ENCODE measurements around the gene PDE3B. TPM values are rescaled to one million over a fixed set of nuclear protein-coding genes. Genes with fewer than 3 reads are reported as not detected.

Gene PDE3B
- total and polyA plus RNA-seq, 2 of the 8 experiments (the other 6 are each of a cell fraction or from before 2014, with no cell fraction given), result 2.7 to 10.9 TPM

DNA sequence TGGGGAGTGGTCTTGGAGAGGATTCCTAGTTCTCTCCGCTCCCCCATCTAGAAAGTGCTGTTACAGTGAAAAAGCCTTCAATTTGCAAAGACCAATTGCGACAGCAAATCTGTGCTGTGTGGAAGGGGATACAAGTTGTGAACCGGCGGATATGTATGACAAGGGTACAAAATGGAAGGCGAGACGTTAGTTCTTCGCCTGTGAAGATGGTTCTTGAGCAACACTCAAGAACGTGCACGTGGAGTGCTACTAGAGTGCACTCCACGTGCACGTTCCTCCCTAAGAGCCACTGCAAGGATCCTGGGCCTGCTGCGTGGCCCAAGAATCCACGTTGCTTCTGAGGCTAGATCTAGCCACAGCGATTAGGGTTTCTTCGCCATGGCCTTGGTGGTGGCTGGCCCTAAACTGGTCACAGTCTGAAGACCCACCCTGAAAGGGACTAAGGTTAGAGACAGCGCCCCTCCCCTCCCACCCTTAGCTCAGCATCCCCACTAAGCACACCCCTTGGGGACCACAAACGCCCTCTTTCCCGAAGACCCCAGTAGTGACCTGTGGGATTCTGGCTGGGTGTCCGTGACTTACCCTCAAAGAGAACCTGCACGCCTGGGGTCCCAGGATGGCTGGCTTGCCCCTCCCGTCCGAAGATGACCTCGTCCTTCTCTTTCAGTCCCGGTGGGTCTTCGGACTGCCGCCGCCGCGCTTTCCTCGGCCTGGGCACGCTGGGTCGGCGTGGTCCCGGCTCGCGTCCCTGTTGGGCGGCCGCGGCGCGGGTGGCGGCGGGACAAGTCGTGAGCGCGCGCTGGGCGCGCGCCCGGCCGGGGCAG, 519 bp upstream of the PDE3B start (continued):
- TF ChIP-seq CTCF (IDR thresholded peaks at IDR 0.05; ENCODE audit: control extremely low read depth in 1 of 3, insufficient read depth in 1 of 3, low read depth in 1 of 3, low read length in 3 of 3) (peak in 1 of 3 experiments; percentile 2; a peak in 1 of 4 replicates), SUZ12 (IDR thresholded peaks at IDR 0.05; ENCODE audit: low read length) (no peak), TCF12 (IDR thresholded peaks at IDR 0.05; ENCODE audit: low read depth, low read length) (no peak), SP2 (IDR thresholded peaks at IDR 0.05; ENCODE audit: low read length) (no peak)
- TF ChIP-seq, protein P1, sequence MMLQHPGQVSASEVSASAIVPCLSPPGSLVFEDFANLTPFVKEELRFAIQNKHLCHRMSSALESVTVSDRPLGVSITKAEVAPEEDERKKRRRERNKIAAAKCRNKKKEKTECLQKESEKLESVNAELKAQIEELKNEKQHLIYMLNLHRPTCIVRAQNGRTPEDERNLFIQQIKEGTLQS (IDR thresholded peaks at IDR 0.05; ENCODE audit: insufficient read depth, low read depth, low read length), result no peak
- TF ChIP-seq, protein P2, sequence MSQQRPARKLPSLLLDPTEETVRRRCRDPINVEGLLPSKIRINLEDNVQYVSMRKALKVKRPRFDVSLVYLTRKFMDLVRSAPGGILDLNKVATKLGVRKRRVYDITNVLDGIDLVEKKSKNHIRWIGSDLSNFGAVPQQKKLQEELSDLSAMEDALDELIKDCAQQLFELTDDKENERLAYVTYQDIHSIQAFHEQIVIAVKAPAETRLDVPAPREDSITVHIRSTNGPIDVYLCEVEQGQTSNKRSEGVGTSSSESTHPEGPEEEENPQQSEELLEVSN (IDR thresholded peaks at IDR 0.05), result peak; percentile 93

Measured in H1 (cell line).